Astrocyte of the spinal cord (primary cell): ENCODE results near the gene TTYH3.

Experiments used
- DNase-seq: peaks from one replicate; pipeline ENCODE4 v3.0.0; 2011; ENCODE audit warnings: low read depth, low spot score
- H3K4me3 ChIP-seq: 2 replicates; pipeline ENCODE4 v1.5.1; 2011; ENCODE audit warnings: low read depth, mild to moderate bottlenecking, low read length, moderate library complexity
- in situ Hi-C: cut with HindIII; loops from 2 replicates; pipeline ENCODE4 v1.10.0; 2017; ENCODE audit warnings: low sequenced_read_pairs
- TF ChIP-seq, protein P1 (sequence below): IDR thresholded peaks from 2 replicates; pipeline ENCODE4 v1.5.1; 2012; ENCODE audit warnings: low read depth, mild to moderate bottlenecking, low read length, inconsistent platforms

Gene TTYH3

DNA sequence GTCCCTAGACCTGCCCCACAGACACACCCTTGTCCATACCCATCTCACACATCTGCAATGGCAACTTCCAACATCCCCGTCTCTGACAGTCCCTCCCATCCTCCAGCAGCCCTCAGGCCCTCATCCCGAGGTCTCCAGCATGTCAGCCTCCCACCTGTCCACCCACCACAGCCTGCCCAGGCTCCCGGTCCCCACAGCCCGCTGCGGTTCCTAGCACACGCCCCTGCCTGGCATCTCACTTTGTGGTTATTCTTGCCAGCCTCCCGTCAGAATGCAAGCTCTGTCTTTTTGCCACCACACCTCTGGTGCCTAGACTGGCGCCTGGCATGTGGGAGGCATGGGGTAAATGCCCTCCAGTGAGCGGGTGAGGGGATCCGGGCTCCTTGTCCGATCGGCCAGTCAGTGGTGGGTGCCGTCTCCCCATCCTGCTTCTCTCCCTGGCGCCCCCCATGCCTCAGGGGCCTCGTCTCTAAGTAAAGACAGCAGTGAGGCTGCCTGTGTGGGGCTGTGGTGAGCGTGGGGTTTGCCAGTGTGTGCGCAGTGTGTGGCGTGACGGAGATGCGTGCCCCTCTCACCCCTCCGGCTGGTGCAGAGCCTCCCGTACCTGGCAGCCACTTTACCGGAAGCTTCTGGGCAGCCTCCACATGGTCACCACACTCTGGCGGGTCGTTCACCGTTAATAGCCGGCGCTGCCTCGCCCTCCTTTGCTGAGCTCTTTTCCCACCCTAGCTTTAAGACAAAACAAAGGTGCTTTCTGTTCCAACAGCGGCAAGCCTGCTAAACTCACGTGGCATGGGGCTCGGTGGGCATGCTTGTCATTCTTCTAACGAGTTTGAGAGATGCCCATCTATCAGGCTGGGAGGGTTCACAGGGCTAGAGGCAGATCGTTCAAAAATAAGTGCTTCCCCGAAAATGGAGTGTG lies 28.5 kb upstream of the TTYH3 start:
- no peak overlapping the region for H3K4me3 ChIP-seq
- no peak for DNase-seq
- in situ Hi-C loops: no loop called here
- TF ChIP-seq, protein P1, sequence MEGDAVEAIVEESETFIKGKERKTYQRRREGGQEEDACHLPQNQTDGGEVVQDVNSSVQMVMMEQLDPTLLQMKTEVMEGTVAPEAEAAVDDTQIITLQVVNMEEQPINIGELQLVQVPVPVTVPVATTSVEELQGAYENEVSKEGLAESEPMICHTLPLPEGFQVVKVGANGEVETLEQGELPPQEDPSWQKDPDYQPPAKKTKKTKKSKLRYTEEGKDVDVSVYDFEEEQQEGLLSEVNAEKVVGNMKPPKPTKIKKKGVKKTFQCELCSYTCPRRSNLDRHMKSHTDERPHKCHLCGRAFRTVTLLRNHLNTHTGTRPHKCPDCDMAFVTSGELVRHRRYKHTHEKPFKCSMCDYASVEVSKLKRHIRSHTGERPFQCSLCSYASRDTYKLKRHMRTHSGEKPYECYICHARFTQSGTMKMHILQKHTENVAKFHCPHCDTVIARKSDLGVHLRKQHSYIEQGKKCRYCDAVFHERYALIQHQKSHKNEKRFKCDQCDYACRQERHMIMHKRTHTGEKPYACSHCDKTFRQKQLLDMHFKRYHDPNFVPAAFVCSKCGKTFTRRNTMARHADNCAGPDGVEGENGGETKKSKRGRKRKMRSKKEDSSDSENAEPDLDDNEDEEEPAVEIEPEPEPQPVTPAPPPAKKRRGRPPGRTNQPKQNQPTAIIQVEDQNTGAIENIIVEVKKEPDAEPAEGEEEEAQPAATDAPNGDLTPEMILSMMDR: no peak

DNA sequence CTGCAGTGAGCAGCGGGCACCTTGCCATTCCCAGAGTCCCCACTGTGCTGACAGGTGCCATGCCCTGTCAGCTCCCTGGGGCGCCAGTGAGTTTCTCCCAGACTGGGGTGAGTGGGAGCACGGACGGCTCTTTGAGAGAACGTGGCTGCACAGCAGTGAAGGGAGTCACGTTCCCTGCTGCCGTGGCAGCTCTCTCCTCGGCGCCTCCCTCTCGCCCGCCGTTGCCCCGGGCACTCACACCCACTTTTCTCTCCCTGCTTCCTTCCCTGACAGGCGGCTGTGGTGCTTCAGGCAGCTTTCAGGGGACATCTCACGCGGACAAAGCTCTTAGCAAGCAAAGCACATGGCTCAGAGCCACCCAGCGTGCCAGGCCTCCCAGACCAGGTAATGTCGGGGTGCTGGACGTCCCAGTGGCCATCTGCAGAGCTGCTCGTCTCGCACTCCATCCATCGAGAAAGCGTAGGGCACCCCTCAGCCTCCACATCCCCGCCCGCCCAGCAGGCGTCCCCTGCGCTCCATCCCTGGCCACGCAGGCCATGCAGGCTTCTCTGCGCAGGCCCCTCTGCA lies 27.1 kb upstream of the TTYH3 start:
- no peak for DNase-seq
- TF ChIP-seq, protein P1: no peak
- in situ Hi-C loops: no loop called here
- H3K4me3 ChIP-seq: no peak overlapping the region

DNA sequence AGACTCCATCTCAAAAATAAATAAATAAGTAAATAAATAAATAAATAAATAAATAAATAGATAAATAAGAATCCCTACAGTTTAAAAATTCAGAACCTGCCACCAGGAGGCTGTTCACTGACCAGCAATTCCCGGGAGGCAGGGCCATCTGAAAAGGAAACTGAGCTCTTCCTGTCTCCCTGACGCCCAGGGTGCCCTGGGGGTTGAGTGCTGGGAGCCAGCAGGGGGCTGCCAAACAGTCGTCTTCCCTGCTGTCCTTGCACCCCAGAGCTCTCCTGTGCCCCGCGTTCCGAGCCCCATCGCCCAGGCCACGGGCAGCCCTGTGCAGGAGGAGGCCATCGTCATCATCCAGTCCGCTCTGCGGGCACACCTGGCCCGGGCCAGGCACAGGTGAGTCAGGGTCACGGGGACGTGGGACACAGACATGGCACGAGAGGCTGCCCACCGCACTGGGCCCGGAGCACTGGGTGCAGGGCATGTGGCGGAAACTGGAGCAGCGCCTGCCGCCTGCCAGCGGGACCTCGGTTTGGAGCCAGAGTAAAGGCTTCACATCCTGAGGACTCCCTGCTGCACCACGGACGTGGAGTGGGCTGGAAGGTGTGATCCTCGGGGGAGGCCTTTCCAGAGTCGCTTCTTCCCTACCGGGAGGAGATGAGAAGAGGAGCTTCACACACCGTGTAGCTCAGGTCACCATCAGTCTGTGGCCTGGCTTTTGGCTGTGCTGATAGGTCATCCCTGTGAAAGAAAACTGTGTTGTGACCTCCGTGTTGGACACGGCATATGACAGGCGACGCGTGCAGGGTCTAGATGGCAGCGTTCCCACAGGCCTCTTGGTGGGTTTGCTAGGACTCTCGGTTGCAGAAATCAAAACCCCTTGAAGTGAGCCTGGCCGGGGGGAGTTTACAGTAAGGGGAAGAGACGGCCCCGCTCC lies 25.9 kb upstream of the TTYH3 start:
- in situ Hi-C loops: no loop called here
- no peak for DNase-seq
- no peak overlapping the region for H3K4me3 ChIP-seq
- TF ChIP-seq, protein P1: peak; percentile 2

DNA sequence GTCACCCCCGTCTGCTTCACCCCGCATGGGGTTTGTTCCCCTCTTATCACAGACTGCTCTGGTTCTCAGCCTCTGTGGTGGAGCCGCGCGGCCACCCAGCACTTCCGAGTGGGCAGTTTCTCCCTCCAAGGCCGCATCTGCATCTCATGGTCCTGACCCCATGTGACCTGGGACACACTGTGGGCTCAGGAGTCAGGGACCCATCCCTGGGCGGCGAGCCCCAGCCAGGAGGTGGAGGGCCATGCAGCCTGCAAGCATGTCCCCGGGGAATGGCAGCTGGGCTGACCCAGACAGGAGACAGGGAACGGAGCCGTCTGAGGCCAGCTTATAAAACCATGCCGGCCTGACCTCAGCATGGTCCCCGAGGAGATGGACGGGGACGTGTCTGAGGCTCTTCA lies 25.2 kb upstream of the TTYH3 start:
- H3K4me3 ChIP-seq: no peak overlapping the region
- no peak for DNase-seq
- TF ChIP-seq, protein P1: no peak
- in situ Hi-C loops: no loop called here

DNA sequence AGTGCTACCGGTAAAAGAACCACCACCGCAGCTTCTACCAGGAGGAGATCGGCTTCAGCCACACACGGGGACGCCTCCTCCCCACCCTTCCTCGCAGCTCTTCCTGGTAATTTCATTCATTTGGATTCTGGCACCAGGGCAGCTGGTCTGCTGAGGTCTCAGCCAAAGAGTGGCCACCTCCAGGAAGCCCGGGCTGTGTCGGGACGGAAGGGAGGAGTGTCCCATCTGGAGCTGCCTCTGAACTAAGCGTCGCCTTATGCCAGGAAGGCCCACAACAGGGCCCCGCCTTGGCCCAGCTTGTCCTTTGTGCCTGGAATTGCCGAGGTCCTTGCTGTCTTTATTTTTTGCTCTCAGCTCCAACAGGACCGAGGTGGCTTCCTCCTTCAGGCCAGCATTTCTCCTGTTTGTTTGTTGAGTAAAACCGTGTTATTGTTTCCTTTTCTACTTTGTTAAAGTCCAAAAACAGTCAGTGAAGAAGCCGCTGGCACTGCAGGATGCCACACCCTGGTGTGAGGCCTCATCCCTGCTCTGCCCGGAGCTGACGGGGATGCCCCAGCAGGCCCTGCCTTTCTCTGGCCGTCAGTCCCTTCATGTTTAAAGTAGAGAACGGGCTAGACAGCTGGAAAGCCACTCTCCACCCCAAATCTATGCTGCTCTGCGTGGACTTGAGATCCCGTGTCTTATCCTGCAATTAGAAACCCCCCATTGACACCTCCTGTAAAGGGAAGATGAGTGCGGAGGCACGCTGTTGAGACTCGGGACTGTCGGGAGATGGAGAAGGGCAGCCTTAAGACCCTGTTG lies 24.5 kb upstream of the TTYH3 start:
- TF ChIP-seq, protein P1: no peak
- no peak for DNase-seq
- in situ Hi-C loops: no loop called here
- H3K4me3 ChIP-seq: no peak overlapping the region
